ENCODE measurements around the gene RBL2.

RBL2 gene

DNA sequence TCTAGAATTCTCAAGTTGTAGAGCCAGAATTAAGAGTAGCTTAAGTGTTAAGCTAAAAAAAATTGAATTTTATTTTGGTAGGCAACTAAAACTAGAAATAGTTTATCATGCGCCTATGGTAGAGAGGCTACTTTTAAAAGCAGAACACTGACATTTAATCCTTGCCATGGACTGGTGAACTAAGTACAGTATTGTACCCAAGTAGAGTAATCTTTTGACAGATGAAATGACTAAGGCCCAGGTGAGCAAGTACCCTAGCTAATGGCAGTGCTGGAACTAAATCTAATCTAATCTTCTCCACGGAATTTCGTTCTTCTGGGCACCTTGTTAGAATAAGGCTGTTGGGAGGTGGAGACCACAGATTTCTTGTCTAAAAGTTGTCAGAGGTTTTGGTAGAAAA, 11.8 kb downstream of the RBL2 start:
- TF ChIP-seq Cebpa-rat (IDR thresholded peaks at IDR 0.05): no peak
- Histone ChIP-seq H4K20me1 (no peaks in the 10 kb centered on the region), H3K4me2 (no peak overlapping the region), H3K9ac (no peak overlapping the region), H3K4me3 (no peak overlapping the region), H3K4me1 (no peaks in the 10 kb centered on the region), H3K27me3 (no peaks in the 10 kb centered on the region), H3K27ac (no peak overlapping the region), H3K36me3 (peaks cover 80% of the 10 kb centered on the region), H3K9me3 (no peaks in the 10 kb centered on the region)

DNA sequence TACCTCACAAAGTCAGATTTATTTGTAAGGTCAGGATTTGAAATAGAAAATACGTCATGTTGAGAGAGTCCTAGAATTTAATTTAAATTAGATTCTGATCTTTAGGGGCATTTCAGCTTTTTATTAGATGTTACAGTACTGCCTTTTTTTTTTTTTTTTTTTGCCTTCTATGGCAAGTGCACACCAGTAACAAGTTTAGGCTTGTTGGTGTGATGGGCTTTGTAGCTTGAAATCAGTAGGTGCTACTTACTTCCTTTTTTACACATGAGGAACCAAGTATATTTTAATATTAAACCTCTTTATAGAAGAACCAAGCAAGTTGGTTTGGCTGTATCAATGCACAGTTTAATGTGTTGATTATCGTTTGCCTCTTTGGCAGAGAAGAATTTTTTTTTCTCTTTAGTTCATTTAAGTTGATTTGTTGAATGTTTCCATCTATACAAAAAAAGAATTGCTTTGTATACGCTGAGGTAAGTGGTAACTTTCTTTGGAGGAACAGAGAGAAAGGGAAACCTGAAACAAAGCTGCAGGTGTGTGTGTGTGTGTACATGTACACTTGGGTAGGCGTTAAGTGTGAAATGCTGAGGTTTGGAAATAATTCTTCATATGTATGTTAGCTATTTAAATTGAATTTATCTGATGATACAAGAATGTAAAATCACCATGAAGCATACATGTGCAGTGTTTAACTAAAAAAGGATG, 15.7 kb downstream of the RBL2 start:
- Histone ChIP-seq H3K27me3 (no peaks in the 10 kb centered on the region), H3K36me3 (peaks cover 82% of the 10 kb centered on the region), H3K27ac (no peak overlapping the region), H3K4me3 (no peak overlapping the region), H3K9me3 (no peaks in the 10 kb centered on the region), H3K4me1 (no peaks in the 10 kb centered on the region), H4K20me1 (no peaks in the 10 kb centered on the region), H3K9ac (no peak overlapping the region), H3K4me2 (no peak overlapping the region)
- no peak for TF ChIP-seq Cebpa-rat (IDR thresholded peaks at IDR 0.05)

GRCh38 chr16:53453928-53454327, 19.7 kb downstream of the RBL2 start:
- Histone ChIP-seq H3K4me3 (no peak overlapping the region), H3K27me3 (no peaks in the 10 kb centered on the region), H3K27ac (no peak overlapping the region), H3K9me3 (no peaks in the 10 kb centered on the region), H3K4me2 (no peak overlapping the region), H3K9ac (no peak overlapping the region), H4K20me1 (0 out of 2 replicates have a peak, but pooled peaks cover 17% of the 10 kb centered on the region), H3K4me1 (peaks cover 22% of the 10 kb centered on the region), H3K36me3 (peaks cover 84% of the 10 kb centered on the region)
- TF ChIP-seq Cebpa-rat (IDR thresholded peaks at IDR 0.05): no peak

DNA sequence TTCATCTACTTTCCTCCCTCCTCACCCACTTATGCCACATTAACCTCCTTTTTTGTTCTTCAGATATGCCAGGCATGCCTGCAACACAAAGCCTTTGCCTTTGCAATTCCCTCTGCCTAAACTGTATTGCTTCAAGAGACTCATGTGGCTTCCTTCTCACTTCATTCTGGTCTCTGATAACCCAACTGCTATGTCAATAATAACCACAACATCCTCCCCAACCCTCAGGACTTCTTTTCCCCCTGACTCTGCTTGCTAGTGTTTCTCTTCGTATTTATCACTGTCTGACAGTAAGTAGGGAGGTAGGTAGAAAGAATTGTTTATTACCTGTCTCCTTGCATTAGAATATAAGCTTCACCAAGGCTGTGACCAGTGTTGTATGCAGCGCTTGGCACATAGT, 22.4 kb downstream of the RBL2 start:
- H3K4me3 ChIP-seq: no peak overlapping the region
- no peak overlapping the region for H3K27ac ChIP-seq
- H4K20me1 ChIP-seq: 0 out of 2 replicates have a peak, but pooled peaks cover 17% of the 10 kb centered on the region
- H3K36me3 ChIP-seq: peaks cover 92% of the 10 kb centered on the region
- TF ChIP-seq Cebpa-rat (IDR thresholded peaks at IDR 0.05): no peak
- H3K9me3 ChIP-seq: no peaks in the 10 kb centered on the region
- peak overlapping the region; percentile 49 for H3K4me2 ChIP-seq
- H3K27me3 ChIP-seq: no peaks in the 10 kb centered on the region
- H3K4me1 ChIP-seq: peaks cover 22% of the 10 kb centered on the region
- H3K9ac ChIP-seq: no peak overlapping the region

DNA sequence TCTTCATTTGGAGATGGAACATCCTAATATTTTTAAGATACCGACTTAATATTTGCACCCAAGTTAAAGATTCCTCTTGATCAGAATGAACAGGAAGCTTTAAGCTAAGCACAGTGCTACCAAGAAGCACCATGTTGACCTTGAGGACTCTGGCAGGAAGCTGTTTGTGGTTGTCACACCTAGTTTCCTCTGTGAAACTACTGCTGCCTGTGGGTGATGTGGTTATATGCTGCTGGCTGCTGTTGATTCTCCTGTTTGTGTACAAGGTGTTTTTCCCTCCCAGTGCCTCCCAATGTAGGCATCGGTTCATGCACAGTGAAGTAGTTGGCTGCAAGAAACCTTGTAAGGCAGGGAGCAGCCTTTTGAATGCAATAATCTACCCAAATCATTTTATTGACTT, 23.4 kb downstream of the RBL2 start:
- 0 out of 2 replicates have a peak, but pooled peaks cover 17% of the 10 kb centered on the region for H4K20me1 ChIP-seq
- peaks cover 95% of the 10 kb centered on the region for H3K36me3 ChIP-seq
- H3K27me3 ChIP-seq: no peaks in the 10 kb centered on the region
- no peak for TF ChIP-seq Cebpa-rat (IDR thresholded peaks at IDR 0.05)
- no peak overlapping the region for H3K4me2 ChIP-seq
- H3K4me1 ChIP-seq: peaks cover 22% of the 10 kb centered on the region
- H3K27ac ChIP-seq: no peak overlapping the region
- no peak overlapping the region for H3K4me3 ChIP-seq
- no peaks in the 10 kb centered on the region for H3K9me3 ChIP-seq
- no peak overlapping the region for H3K9ac ChIP-seq

DNA sequence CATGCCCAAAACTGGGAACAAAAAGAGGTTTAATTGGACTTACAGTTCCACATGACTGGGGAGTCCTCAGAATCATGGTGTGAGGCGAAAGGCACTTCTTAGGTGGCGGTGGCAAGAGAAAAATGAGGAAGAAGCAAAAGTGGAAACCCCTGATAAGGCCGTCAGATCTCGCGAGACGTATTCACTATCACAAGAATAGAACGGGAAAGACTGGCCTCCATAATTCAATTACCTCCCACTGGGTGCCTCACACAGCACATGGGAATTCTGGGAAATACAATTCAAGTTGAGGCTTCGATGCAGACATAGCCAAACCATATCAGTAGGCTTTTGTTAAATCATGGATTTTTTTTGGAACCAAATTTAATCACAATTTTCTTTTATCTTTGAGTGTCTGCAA, 24.4 kb downstream of the RBL2 start:
- H3K4me1 ChIP-seq: peaks cover 22% of the 10 kb centered on the region
- no peak overlapping the region for H3K4me2 ChIP-seq
- no peak overlapping the region for H3K27ac ChIP-seq
- 0 out of 2 replicates have a peak, but pooled peaks cover 17% of the 10 kb centered on the region for H4K20me1 ChIP-seq
- H3K36me3 ChIP-seq: peaks cover 96% of the 10 kb centered on the region
- no peaks in the 10 kb centered on the region for H3K27me3 ChIP-seq
- no peaks in the 10 kb centered on the region for H3K9me3 ChIP-seq
- TF ChIP-seq Cebpa-rat (IDR thresholded peaks at IDR 0.05): no peak
- H3K4me3 ChIP-seq: no peak overlapping the region
- H3K9ac ChIP-seq: no peak overlapping the region

GRCh38 chr16:53465606-53466280, 31.5 kb downstream of the RBL2 start:
- no peaks in the 10 kb centered on the region for H3K9me3 ChIP-seq
- no peaks in the 10 kb centered on the region for H3K4me1 ChIP-seq
- H3K4me2 ChIP-seq: no peak overlapping the region
- peaks cover 89% of the 10 kb centered on the region for H3K36me3 ChIP-seq
- H3K27me3 ChIP-seq: no peaks in the 10 kb centered on the region
- no peak overlapping the region for H3K4me3 ChIP-seq
- TF ChIP-seq Cebpa-rat (IDR thresholded peaks at IDR 0.05): no peak
- H3K9ac ChIP-seq: no peak overlapping the region
- 0 out of 2 replicates have a peak, but pooled peaks cover 6% of the 10 kb centered on the region for H4K20me1 ChIP-seq
- H3K27ac ChIP-seq: no peak overlapping the region

DNA sequence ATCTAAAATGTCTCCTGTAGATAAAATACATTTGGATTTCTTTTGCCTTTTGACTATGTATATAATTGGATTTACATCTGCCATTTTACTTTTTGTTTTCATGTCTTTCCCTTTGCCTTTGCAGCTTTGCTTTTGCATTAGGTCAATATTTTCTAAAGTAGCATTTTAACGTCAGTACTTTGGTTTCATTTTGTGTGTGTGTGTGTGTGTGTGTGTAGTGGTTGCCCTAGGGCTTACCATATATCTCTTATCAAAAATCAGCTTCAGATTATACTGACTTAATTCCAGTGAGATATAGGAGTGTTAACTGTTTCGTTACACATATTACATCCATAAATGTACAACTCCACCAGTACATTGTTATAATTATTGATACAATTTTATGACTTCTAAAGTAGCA, 42.6 kb downstream of the RBL2 start:
- no peak overlapping the region for H3K9ac ChIP-seq
- peaks cover 91% of the 10 kb centered on the region for H3K36me3 ChIP-seq
- no peak overlapping the region for H3K4me2 ChIP-seq
- H3K27ac ChIP-seq: no peak overlapping the region
- no peaks in the 10 kb centered on the region for H3K9me3 ChIP-seq
- TF ChIP-seq Cebpa-rat (IDR thresholded peaks at IDR 0.05): no peak
- no peaks in the 10 kb centered on the region for H3K4me1 ChIP-seq
- no peaks in the 10 kb centered on the region for H4K20me1 ChIP-seq
- H3K27me3 ChIP-seq: no peaks in the 10 kb centered on the region
- H3K4me3 ChIP-seq: no peak overlapping the region

- Histone ChIP-seq H3K4me3 (no peak overlapping the region), H3K9ac (no peak overlapping the region), H3K36me3 (peaks cover 94% of the 10 kb centered on the region), H3K4me2 (no peak overlapping the region), H3K9me3 (no peaks in the 10 kb centered on the region), H4K20me1 (no peaks in the 10 kb centered on the region), H3K27me3 (no peaks in the 10 kb centered on the region), H3K4me1 (no peaks in the 10 kb centered on the region), H3K27ac (no peak overlapping the region)
- TF ChIP-seq Cebpa-rat (IDR thresholded peaks at IDR 0.05): no peak
Measured at GRCh38 chr16:53478965-53479364, 44.7 kb downstream of the RBL2 start.

GRCh38 chr16:53480394-53480793, 46.1 kb downstream of the RBL2 start:
- Histone ChIP-seq H4K20me1 (no peaks in the 10 kb centered on the region), H3K4me1 (no peaks in the 10 kb centered on the region), H3K4me3 (no peak overlapping the region), H3K9me3 (no peaks in the 10 kb centered on the region), H3K27ac (no peak overlapping the region), H3K4me2 (no peak overlapping the region), H3K36me3 (peaks cover 92% of the 10 kb centered on the region), H3K9ac (no peak overlapping the region), H3K27me3 (no peaks in the 10 kb centered on the region)
- no peak for TF ChIP-seq Cebpa-rat (IDR thresholded peaks at IDR 0.05)
